Erythroblast (primary cell): ENCODE measurements around the gene MGAT5B.

ENCODE experiments used
- GATA1 ChIP-seq: IDR thresholded peaks from 2 replicates; pipeline ENCODE4 v1.6.1; 2011; ENCODE audit warnings: low read depth, mild to moderate bottlenecking, control low read depth, low read length, moderate library complexity
- POLR2A ChIP-seq: IDR thresholded peaks from 2 replicates; pipeline ENCODE4 v1.6.1; 2011; ENCODE audit warnings: mild to moderate bottlenecking, low read length

GRCh38 chr17:76949913-76950695 lies 81.9 kb downstream of the MGAT5B start:
- no peak for TF ChIP-seq POLR2A
- no peak for TF ChIP-seq GATA1
